Activated CD4-positive, alpha-beta T cell treated with anti-CD3 and anti-CD28 coated beads, Interleukin-2, Interleukin-4, amounts not matched to agents 100 ng/mL and 50 ng/mL, durations not matched to agents 16 hours and 8 hours (primary cell): Measurements from ENCODE around the gene NPIPB4.
"Not testable (repeated sequence)": the region's sequence is repeated elsewhere in the genome, so short reads cannot be mapped to it uniquely, and the experiment has no call there.

ENCODE experiments used
- DNase-seq: peaks from one replicate; pipeline ENCODE4 v3.0.0-alpha.2; 2020; ENCODE audit warnings: low spot score

Gene NPIPB4

GRCh38 chr16:21857656-21858055, at the start of gene NPIPB4:
Gene NPIPB4, minus strand, starts transcription at chr16:21857756. Its CDS starts 378 bp downstream, at chr16:21857378.
- DNase-seq: not testable (repeated sequence)

- DNase-seq: not testable (repeated sequence)
Observed at GRCh38 chr16:21898998-21899397, 41.4 kb upstream of the NPIPB4 start.

- peak; percentile 9 for DNase-seq
Observed at GRCh38 chr16:21881988-21882387, 24.4 kb upstream of the NPIPB4 start.

GRCh38 chr16:21837186-21837585, 20.4 kb downstream of the NPIPB4 start:
- DNase-seq: not testable (repeated sequence)

GRCh38 chr16:21836334-21836733, 21.2 kb downstream of the NPIPB4 start:
- DNase-seq: not testable (repeated sequence)

GRCh38 chr16:21835747-21836146, 21.8 kb downstream of the NPIPB4 start:
- DNase-seq: not testable (repeated sequence)

- DNase-seq: not testable (repeated sequence)
Observed at GRCh38 chr16:21834211-21834610, 23.3 kb downstream of the NPIPB4 start.

GRCh38 chr16:21829929-21830328, 27.6 kb downstream of the NPIPB4 start:
- DNase-seq: not testable (repeated sequence)

- DNase-seq: not testable (repeated sequence)
Observed at GRCh38 chr16:21826067-21826706, 31.4 kb downstream of the NPIPB4 start.

GRCh38 chr16:21825526-21825925, 32.0 kb downstream of the NPIPB4 start:
- DNase-seq: not testable (repeated sequence)

- not testable (repeated sequence) for DNase-seq
Observed at GRCh38 chr16:21823258-21823657, 34.3 kb downstream of the NPIPB4 start.

GRCh38 chr16:21820908-21821465, 36.6 kb downstream of the NPIPB4 start:
- not testable (repeated sequence) for DNase-seq

GRCh38 chr16:21820028-21820907, 37.3 kb downstream of the NPIPB4 start:
- DNase-seq: peak; percentile 84

- DNase-seq: not testable (repeated sequence)
Observed at GRCh38 chr16:21819617-21820016, 37.9 kb downstream of the NPIPB4 start.

- DNase-seq: not testable (repeated sequence)
Observed at GRCh38 chr16:21817012-21817411, 40.5 kb downstream of the NPIPB4 start.

- DNase-seq: not testable (repeated sequence)
Observed at GRCh38 chr16:21815694-21816093, 41.9 kb downstream of the NPIPB4 start.

GRCh38 chr16:21802375-21802663, 55.2 kb downstream of the NPIPB4 start:
- DNase-seq: not testable (repeated sequence)

GRCh38 chr16:21801538-21802374, 55.8 kb downstream of the NPIPB4 start:
- DNase-seq: peak; percentile 15

GRCh38 chr16:21798601-21799000, 59.0 kb downstream of the NPIPB4 start:
- not testable (repeated sequence) for DNase-seq

GRCh38 chr16:21793310-21793709, 64.2 kb downstream of the NPIPB4 start:
- not testable (repeated sequence) for DNase-seq

GRCh38 chr16:21790506-21790905, 67.0 kb downstream of the NPIPB4 start:
- peak; percentile 6 for DNase-seq
